Adrenal gland (tissue), 5 donors: ENCODE measurements around the gene SVOPL.

Source experiments
- CTCF ChIP-seq, 6 experiments: fragments of 450-650 bp in 4 of 6; fragments of 200-600 bp in 2 of 6; sonication (generic) in 1 of 6; IDR thresholded peaks; 1 replicate in 5 of 6; 2 replicates in 1 of 6; pipeline versions ENCODE4 v1.5.1 to v1.8.0; 2016 to 2021; ENCODE audit warnings: antibody characterized with exemption in 6 of 6, mild to moderate bottlenecking in 2 of 6, moderate library complexity in 1 of 6
- POLR2A ChIP-seq, 2 donors: fragments of 450-650 bp; IDR thresholded peaks; one replicate each; pipeline ENCODE4 v1.6.1; 2017; ENCODE audit warnings: antibody characterized with exemption in 2 of 2, mild to moderate bottlenecking in 2 of 2, moderate library complexity in 1 of 2
- donor health status: DM: no; HTN: no; CAD: no.

- TF ChIP-seq POLR2A (IDR thresholded peaks at IDR 0.05) (no peak), CTCF (IDR thresholded peaks at IDR 0.05) (no peak)
Observed at GRCh38 chr7:138626846-138627245, 74.3 kb downstream of the SVOPL start.
